ENCODE data around the gene ABHD1. TPM values are rescaled to one million over a fixed set of nuclear protein-coding genes. Genes with fewer than 3 reads are reported as not detected.
"Not testable (repeated sequence)": the region's sequence is repeated elsewhere in the genome, so short reads cannot be mapped to it uniquely, and the experiment has no call there.

The ABHD1 gene
- total RNA-seq, 1 donor from 2014 or later, result not detected

DNA sequence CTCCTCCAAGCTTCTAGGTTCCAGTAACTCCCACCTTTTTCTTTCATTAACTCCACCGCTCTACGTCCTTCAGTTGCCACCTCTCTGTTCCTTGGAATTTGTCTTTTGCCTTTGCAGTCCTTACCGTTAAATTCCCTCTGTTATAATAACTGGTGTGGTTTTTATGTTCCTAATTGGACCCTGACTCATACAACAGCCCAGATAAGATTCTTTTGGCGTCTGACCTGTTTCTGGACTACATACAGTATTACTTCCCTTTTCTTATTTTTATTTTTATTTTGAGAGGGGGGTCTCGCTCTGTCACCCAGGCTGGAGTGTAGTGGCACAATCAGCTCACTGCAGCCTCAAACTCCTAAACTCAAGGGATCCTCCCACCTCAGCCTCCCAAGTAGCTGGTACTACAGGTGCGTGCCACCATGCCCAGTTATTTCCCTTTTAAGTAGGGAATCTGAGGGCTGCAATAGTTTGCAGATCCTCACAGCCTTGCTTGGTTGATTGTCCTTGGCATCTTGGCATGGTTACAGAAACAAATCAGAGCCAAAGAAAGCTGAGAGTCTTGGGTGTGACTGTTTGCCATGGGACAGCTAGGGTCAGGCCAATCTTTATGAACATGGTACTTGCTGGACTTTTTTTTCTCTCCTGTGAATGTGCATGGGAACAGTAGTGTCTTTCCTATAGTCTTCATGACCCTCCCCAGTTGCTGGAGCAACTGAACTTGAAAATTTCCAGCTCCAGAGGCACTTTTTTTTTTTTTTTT lies 47.1 kb downstream of the ABHD1 start:
- ATAC-seq, result no peak

GRCh38 chr2:27171351-27171848 lies 47.8 kb downstream of the ABHD1 start:
- no peak for ATAC-seq

DNA sequence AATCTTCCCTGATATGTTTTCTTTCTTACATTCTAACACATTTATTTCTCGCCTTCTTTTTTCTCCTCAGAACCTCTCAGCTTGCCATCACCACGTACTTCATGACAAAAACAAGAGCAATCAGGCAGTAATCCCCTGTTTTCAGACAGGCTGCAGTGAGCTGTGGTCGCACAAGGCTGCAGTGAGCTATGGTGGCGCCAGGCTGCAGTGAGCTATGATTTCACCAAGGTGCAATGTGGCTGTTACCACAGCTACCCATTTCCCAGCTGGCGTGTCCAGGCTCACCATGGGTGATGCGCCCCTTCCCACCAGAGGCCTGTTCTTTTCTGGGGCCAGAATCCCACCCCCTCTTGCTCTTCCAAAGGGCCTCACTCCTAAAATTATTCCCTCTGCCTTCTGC lies 51.0 kb downstream of the ABHD1 start:
- ATAC-seq, result no peak

GRCh38 chr2:27175330-27175729 lies 51.7 kb downstream of the ABHD1 start:
- ATAC-seq, result no peak

- ATAC-seq, result not testable (repeated sequence)
These were observed 52.2 kb downstream of the ABHD1 start for GRCh38 chr2:27175781-27176180.

GRCh38 chr2:27177441-27178351 lies 54.1 kb downstream of the ABHD1 start:
- no peak for ATAC-seq

DNA sequence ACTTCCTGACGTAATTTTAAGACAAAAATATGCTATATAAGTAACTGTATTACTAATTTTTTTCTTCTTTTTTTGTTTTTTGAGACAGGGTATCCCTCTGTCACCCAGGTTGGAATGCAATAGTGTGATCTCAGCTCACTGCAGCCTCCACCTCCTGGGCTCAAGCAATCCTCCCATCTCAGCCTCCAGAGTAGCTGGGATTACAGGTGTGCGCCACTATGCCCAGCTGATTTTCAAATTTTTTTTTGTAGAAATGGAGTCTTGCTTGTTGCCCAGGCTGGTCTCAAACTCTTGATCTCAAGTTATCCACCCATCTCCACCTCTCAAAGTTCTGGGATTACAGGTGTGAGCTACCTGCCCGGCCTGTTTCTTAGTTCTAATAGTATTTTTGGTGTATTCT lies 54.9 kb downstream of the ABHD1 start:
- ATAC-seq, result no peak

- no peak for ATAC-seq
These were observed 55.9 kb downstream of the ABHD1 start for GRCh38 chr2:27179344-27180000.

Other genes with a start within 250 kb of the ABHD1 start
- 6.9 TPM for gene MAPRE3, start 153.2 kb upstream of the ABHD1 start, total RNA-seq
- 29.7 TPM for gene TMEM214, start 90.8 kb upstream of the ABHD1 start, total RNA-seq
- gene AGBL5, start 72.1 kb upstream of the ABHD1 start, total RNA-seq, result 14.1 TPM
- 258 TPM for gene OST4, start 52.2 kb upstream of the ABHD1 start, total RNA-seq
- 3.0 TPM for gene EMILIN1, start 45.2 kb upstream of the ABHD1 start, total RNA-seq
- gene KHK, start 37.0 kb upstream of the ABHD1 start, total RNA-seq, result 3.5 TPM
- gene CGREF1, start 4.7 kb upstream of the ABHD1 start, total RNA-seq, result 0.96 TPM
- 26.5 TPM for gene PREB, start 10.8 kb downstream of the ABHD1 start, total RNA-seq
- not detected for gene PRR30, start 15.6 kb downstream of the ABHD1 start, total RNA-seq
- not detected for gene TCF23, start 25.2 kb downstream of the ABHD1 start, total RNA-seq
- 75.0 TPM for gene ATRAID, start 88.2 kb downstream of the ABHD1 start, total RNA-seq
- gene SLC5A6, start 88.5 kb downstream of the ABHD1 start, total RNA-seq, result 15.6 TPM
- gene CAD, start 93.6 kb downstream of the ABHD1 start, total RNA-seq, result 26.7 TPM
- gene SLC30A3, start 139.2 kb downstream of the ABHD1 start, total RNA-seq, result not detected
- gene DNAJC5G, start 151.6 kb downstream of the ABHD1 start, total RNA-seq, result not detected
- 0.16 TPM for gene TRIM54, start 158.6 kb downstream of the ABHD1 start, total RNA-seq
- 0.56 TPM for gene UCN, start 184.6 kb downstream of the ABHD1 start, total RNA-seq
- gene MPV17, start 199.3 kb downstream of the ABHD1 start, total RNA-seq, result 42.7 TPM
- 50.8 TPM for gene GTF3C2, start 232.9 kb downstream of the ABHD1 start, total RNA-seq
- 29.2 TPM for gene EIF2B4, start 246.5 kb downstream of the ABHD1 start, total RNA-seq
- 62.1 TPM for gene SNX17, start 246.8 kb downstream of the ABHD1 start, total RNA-seq